IgD-negative memory B cell (primary cell): ENCODE results near the gene MGMT. TPM values are rescaled to one million over a fixed set of nuclear protein-coding genes. Genes with fewer than 3 reads are reported as not detected.

Experiments used
- H3K27ac Mint-ChIP-seq, 3 donors: one replicate each; pipeline ENCODE4 v1.8.0; 2020 to 2022; ENCODE audit warnings: mild to moderate bottlenecking in 3 of 3, mixed read lengths in 3 of 3, moderate library complexity in 1 of 3
- H3K27me3 Mint-ChIP-seq: one replicate; pipeline ENCODE4 v1.8.0; 2021; ENCODE audit warnings: mixed read lengths
- H3K36me3 Mint-ChIP-seq: one replicate; pipeline ENCODE4 v1.8.0; 2020; ENCODE audit warnings: mild to moderate bottlenecking, mixed read lengths
- H3K4me1 Mint-ChIP-seq, 3 donors: one replicate each; pipeline ENCODE4 v1.8.0; 2020 to 2022; ENCODE audit warnings: mixed read lengths in 3 of 3, mild to moderate bottlenecking in 1 of 3
- H3K4me3 Mint-ChIP-seq, 4 donors: one replicate each; pipeline ENCODE4 v1.8.0; 2020 to 2022; ENCODE audit warnings: mild to moderate bottlenecking in 4 of 4, mixed read lengths in 4 of 4, moderate library complexity in 3 of 4
- H3K9me3 Mint-ChIP-seq, 3 donors: one replicate each; pipeline ENCODE4 v1.8.0; 2020 to 2021; ENCODE audit warnings: mixed read lengths in 3 of 3, mild to moderate bottlenecking in 1 of 3
- polyA plus RNA-seq: library from polyadenylated mRNA; unstranded; fragments of 300-500 nt; fragmentation: Illumina TruSeq; gene quantifications from one replicate; pipeline ENCODE4 v1.2.3, GENCODE V29; 2021

The MGMT gene
- polyA plus RNA-seq, 1 donor from 2014 or later: 35.1 TPM

DNA sequence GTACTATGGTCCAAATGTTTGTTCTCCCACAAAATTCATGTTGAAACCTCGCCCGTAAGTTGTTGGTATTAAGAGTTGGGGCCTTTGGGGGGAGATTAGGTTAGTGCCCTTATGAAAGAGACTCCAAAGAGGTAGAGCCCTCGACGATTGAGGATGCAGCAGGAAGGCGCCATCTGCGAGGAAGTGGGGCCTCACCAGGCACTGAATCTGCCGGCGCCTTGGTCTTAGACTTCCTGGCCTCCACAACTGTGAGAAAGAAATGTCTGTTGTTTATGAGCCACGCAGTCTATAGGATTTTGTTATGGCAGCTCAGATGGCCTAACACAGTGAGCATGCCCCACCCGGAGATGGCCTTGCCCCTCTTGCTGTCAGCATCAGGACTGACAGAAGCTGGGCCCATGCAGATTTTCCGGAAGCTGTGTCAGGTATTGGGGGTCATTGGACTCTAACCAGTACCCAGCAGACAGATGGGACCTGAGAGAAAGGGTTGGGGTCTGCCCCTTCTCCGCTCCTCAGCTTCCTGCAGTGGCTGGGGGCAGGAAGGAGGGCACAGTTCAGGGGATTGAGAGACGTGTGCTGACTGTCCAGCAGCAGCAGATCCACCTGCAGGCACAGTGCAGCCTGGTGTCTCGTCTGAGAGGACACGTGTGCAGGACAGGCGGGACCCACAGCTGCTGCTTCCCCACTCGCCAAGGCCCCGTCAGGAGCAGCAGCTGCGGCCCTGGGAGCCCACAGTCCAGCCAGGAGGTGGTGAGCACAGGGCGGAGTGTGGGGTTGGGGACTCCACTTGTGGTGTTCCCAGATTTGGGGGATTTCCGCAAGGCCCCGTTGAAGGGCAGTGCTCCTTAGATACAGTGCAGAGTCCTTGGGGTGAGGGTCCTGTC is 47.8 kb downstream of the MGMT start:
- no peak overlapping the region for H3K27ac Mint-ChIP-seq
- H3K27me3 Mint-ChIP-seq: no peaks in the 10 kb centered on the region
- no peaks in the 10 kb centered on the region for H3K9me3 Mint-ChIP-seq
- H3K36me3 Mint-ChIP-seq: peaks cover 4% of the 10 kb centered on the region
- H3K4me1 Mint-ChIP-seq: peaks cover 7 to 17% (median 14%) of the 10 kb centered on the region in 3 donors
- H3K4me3 Mint-ChIP-seq: no peak overlapping the region

DNA sequence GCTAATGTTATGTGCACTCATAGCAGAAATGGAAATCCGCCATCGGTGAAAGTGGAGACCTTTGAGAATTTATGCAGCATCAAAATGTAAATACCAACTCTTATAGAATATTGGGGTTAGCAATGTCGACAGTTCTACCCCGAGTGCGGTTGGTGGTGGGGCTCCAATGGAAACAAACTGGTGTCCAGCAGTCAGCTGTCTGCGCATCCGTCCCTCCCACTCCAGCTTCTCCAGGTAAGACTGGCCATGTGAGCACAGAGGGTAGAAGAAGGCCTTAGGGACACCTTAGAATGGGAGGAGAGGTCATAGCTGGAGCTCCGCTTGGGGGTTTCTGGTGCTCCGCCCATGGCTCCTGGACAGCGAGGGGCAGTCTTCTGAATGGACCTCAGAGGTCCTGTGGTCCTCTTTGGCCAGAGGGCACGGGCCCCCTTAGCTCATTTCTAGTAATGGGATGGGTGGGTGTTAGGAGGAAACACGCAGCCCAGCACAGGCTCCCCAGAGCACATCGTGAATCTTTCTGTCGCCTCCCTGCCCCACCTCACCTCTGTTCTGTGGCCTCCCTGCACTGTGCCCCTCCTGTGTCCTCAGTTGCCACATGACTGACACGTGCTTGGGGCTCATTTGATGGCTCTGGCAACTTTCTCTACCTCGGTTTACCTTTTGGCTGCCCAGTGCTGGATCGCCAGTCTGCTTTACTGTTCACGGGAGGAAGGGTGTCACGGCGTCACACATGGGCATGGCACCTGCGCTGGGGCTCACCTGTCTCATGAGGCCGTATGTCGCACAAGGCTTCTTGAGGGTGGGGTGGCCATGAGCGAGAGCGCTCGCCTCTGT is 50.0 kb downstream of the MGMT start:
- no peak overlapping the region for H3K27ac Mint-ChIP-seq
- H3K4me3 Mint-ChIP-seq: no peak overlapping the region
- no peaks in the 10 kb centered on the region for H3K9me3 Mint-ChIP-seq
- H3K27me3 Mint-ChIP-seq: no peaks in the 10 kb centered on the region
- no peaks in the 10 kb centered on the region for H3K36me3 Mint-ChIP-seq
- peaks cover 7 to 14% (median 9%) of the 10 kb centered on the region in 3 donors for H3K4me1 Mint-ChIP-seq

DNA sequence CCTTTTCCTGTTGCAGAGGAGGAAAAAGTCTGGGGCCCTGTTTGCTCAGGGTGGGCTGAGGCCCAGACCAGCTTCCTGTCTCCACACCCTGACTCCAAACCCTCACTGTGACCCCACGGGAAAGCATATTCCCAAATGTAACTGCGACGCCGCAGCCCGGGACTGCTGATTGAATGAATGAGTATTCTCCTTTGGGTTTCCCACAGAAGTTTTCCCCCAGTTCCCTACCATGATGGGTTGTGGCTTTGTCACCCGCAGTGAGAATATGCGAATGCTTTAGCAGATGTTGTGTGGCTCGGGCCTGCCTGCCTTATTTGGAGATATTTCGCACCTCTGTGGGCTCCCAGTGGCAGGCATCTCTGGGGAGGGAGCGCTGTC is 50.6 kb downstream of the MGMT start:
- Mint-ChIP-seq H3K27ac (peak overlapping the region in 1 of 3 donors; percentile 46), H3K4me3 (peak overlapping the region in 1 of 4 donors; percentile 17), H3K27me3 (no peaks in the 10 kb centered on the region), H3K4me1 (peaks cover 7 to 9% (median 9%) of the 10 kb centered on the region in 3 donors), H3K9me3 (no peaks in the 10 kb centered on the region), H3K36me3 (no peaks in the 10 kb centered on the region)

DNA sequence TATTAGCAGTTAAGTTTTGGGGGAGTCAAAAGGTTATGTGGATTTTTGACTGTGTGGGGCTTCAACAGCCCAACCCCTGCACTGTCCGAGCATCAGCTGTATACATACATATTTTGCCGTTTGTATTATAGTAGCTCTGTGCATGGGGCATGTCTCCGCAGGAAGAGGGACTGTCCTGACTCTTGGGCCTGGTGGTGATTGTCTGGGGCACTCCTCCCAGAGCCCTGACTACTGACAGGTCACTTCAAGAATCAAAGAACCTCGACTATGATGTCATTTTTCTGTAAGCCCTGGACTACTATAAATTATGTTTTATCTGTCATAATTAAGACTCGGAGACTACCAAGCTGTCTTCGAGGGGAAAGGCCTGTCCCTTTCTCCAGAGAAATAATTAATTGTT is 51.8 kb downstream of the MGMT start:
- Mint-ChIP-seq H3K27ac (peak overlapping the region in 1 of 3 donors; percentile 47), H3K27me3 (no peaks in the 10 kb centered on the region), H3K9me3 (no peaks in the 10 kb centered on the region), H3K36me3 (no peaks in the 10 kb centered on the region), H3K4me1 (peaks cover 3 to 9% (median 8%) of the 10 kb centered on the region in 3 donors), H3K4me3 (no peak overlapping the region)

DNA sequence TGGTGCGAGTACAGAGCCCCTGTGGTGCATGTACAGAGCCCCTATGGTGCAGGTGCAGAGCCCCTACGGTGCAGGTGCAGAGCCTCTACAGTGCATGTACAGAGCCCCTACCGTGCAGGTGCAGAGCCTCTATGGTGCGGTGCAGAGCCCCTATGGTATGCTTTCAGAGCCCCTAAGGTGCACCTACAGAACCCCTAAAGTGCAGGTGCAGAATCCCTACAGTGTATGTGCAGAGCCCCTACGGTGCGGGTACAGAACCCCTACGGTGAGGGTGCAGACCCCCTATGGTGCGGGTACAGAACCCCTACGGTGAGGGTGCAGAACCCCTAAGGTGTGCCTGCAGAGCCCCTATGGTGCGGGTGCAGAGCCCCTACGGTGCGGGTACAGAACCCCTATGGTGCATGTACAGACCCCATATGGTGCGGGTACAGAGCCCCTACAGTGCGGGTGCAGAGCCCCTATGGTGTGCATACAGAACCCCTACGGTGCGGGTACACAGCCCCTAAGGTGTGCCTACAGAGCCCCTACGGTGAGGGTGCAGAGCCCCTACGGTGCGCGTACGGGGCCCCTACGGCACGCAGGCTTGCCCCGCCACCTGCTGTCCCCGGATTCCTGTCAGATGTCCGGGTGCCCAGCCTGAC is 53.5 kb downstream of the MGMT start:
- peaks cover 3 to 9% (median 8%) of the 10 kb centered on the region in 3 donors for H3K4me1 Mint-ChIP-seq
- H3K27ac Mint-ChIP-seq: no peak overlapping the region
- no peak overlapping the region for H3K4me3 Mint-ChIP-seq
- no peaks in the 10 kb centered on the region for H3K9me3 Mint-ChIP-seq
- no peaks in the 10 kb centered on the region for H3K36me3 Mint-ChIP-seq
- H3K27me3 Mint-ChIP-seq: no peaks in the 10 kb centered on the region

DNA sequence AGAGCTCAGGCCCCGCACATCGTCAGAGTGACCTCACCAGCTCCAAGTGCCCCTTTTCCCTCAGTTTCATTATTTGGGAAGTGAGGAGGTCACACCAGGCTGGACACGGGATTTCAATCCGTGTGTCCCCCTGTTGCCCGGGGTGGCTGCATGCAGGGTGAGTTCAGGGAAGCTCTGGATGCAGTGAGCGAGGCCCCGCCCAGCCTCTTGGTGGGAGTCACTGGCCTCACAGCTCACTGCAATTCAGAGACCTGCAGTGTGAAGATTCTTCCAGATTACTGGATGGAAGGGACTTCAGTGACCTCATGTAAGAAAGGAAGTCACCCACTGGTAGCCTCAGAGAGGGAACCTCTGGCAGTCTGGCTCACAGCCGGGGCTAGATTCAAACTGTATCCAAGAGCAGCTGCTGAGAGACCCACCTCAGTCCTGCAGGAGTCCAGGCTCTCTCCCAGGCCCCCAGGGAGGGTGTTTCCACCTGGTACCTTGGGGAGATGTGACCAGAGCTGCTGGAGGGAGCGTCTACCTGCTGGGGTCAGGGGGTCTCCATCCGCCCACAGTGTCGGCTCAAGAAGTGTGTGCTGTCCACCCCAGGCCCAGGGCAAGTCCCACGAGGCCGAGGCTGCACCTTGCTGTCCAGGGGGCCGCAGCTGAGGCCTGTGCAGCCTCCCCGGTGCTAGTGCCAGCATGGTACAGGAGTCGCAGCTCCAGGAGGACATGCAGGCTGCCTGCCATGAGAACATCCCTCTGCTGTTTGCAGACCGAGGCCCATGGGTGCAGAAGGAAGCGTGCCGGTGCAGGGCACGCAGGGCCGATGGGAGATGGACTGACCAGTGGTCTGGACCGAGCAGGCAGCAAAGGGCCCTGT is 54.4 kb downstream of the MGMT start:
- Mint-ChIP-seq H3K27ac (no peak overlapping the region), H3K4me1 (peaks cover 0 to 5% (median 5%) of the 10 kb centered on the region in 3 donors), H3K36me3 (no peaks in the 10 kb centered on the region), H3K4me3 (no peak overlapping the region), H3K27me3 (no peaks in the 10 kb centered on the region), H3K9me3 (no peaks in the 10 kb centered on the region)

DNA sequence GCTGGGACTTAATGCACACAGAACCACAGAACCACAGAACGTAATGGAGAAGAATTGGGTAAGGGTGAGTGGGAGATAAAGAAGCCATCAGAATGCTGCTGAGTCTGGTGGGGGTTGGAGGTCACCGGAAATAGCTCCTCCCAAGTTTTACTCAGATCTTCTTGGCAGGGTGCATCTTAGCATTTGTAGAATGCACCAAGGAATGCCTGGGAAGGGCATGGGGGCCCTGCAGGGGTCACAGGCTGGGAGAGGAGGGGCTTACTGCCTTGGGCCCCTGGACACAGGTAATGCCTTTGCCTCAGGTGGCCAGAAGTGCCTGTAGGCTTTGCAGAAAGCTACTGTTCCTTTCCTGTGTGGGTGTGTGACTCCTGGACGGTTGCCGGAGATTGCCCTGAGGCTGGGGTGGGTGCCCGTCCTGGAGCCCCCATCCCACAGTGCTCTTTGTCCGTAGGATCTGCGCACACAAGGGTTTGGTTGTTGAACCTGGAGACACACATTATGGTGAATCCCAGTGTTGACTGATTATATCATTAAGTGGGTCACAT is 55.1 kb downstream of the MGMT start:
- peaks cover 0 to 5% (median 0%) of the 10 kb centered on the region in 3 donors for H3K4me1 Mint-ChIP-seq
- no peak overlapping the region for H3K4me3 Mint-ChIP-seq

DNA sequence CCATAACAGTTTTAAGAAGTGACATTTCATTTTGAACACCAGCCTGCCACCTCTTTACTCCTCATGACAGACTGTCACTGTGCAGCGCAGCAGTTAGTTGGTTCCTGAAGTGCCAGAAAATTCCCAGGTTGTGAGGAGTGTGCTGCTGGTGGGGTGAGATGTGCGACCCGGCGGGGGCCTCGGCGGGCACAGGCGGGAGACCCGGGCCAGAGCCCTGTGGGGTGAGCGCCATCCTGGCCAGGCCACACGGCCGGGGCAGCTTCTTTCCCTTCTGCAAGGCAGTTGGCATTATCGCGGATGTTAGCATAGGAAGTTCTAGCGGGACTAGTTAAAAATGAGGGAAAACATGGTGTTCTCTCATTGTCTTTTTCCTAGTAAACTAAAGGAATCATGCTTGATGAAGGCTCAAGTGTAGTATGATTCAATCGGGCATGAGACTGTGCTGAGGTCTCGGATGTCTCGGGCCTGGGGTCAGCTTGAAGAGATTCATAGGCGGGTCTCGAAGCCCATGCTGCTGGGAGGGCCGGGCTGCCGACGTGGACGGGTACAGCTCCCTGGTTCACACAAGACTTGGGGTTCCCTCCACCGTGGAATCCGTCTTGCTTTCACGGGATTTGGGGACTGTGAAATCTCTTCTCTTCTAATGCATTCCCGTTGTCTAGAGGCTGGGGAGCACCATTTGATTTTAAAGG is 56.1 kb downstream of the MGMT start:
- H3K4me1 Mint-ChIP-seq: peaks cover 0 to 2% (median 0%) of the 10 kb centered on the region in 3 donors
- no peaks in the 10 kb centered on the region for H3K27me3 Mint-ChIP-seq
- H3K36me3 Mint-ChIP-seq: peaks cover 4% of the 10 kb centered on the region
- no peak overlapping the region for H3K4me3 Mint-ChIP-seq
- H3K9me3 Mint-ChIP-seq: peaks cover 0 to 4% (median 0%) of the 10 kb centered on the region in 3 donors
- no peak overlapping the region for H3K27ac Mint-ChIP-seq

More for the DNA sequence above, 55.1 kb downstream of the MGMT start:
- Mint-ChIP-seq H3K27ac (no peak overlapping the region), H3K36me3 (peaks cover under 1% of the 10 kb centered on the region), H3K9me3 (no peaks in the 10 kb centered on the region), H3K27me3 (no peaks in the 10 kb centered on the region)

DNA sequence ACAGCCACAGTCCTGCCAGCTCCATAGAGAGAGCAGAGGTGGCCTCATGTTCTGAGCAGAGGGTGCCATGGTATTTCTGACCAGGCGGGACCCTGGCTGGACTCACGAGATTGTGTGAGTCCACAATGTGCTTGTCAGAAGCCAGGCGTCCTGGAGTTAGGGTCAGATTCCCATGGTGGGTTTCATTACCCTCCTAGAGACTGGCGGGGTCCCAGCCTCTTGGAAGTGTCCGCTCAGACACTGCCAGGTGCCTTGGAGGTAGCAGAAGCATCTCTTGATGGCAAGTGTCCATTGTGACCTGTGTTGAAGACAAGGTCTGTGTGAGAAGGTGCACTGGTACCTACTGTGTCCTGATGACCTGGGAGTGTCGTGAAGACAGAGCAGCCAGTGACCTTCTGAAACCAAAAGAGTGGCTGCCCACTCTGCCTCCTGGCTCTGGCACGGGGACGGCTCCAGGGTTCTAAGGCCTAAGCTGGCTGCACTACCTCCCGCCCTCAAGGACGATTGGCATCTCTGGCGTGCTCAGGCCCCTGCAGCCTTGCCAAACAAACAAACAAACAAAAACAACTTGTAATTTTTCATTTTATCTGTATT is 56.8 kb downstream of the MGMT start:
- H3K36me3 Mint-ChIP-seq: peaks cover 6% of the 10 kb centered on the region
- H3K4me1 Mint-ChIP-seq: peaks cover 0 to 4% (median 0%) of the 10 kb centered on the region in 3 donors
- H3K27me3 Mint-ChIP-seq: no peaks in the 10 kb centered on the region
- H3K9me3 Mint-ChIP-seq: peaks cover 0 to 6% (median 3%) of the 10 kb centered on the region in 3 donors
- H3K27ac Mint-ChIP-seq: no peak overlapping the region
- no peak overlapping the region for H3K4me3 Mint-ChIP-seq

DNA sequence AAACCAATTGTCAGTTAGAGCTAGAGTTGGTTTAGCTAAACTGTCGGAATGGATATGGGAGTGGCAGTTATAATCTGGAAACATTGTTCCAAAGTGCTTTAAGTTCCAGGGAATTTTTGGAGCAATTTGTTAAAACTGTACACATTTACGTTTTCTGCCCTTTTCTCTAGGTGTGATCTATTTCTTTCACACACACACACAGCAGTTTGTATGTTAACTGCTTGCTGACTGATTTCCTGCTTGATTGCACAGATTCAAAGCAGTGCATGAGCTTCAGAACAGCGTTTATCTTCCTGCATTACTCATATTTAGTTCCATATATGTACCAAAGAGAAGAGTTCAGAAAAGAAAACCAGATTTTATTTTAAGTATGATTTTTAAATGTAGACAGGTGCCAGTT is 57.9 kb downstream of the MGMT start:
- Mint-ChIP-seq H3K4me1 (peaks cover 0 to 4% (median 0%) of the 10 kb centered on the region in 3 donors), H3K27me3 (no peaks in the 10 kb centered on the region), H3K4me3 (no peak overlapping the region), H3K27ac (no peak overlapping the region), H3K9me3 (peaks cover 0 to 6% (median 4%) of the 10 kb centered on the region in 3 donors), H3K36me3 (peaks cover 9% of the 10 kb centered on the region)

DNA sequence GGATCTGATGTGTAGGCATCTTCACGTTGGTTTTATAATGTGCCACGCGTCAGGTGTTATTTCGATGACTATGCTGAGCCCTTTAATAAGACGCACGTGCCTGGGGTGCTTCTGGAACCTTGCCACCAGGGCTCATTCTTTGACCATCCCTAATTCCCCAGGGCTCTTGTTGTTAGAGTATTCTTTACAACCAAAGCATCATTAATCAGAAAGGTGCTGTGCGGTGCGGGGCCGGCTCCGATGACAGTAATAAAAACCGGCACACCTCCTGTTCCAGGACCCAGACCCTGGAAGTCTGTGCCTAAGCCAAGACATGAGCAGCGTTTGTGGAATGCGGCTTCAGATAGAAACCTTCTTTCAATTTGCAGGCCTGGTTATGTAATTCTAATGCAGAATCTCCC is 58.4 kb downstream of the MGMT start:
- Mint-ChIP-seq H3K4me3 (peak overlapping the region in 1 of 4 donors; percentile 73), H3K36me3 (peaks cover 9% of the 10 kb centered on the region), H3K27me3 (no peaks in the 10 kb centered on the region), H3K4me1 (peaks cover 0 to 5% (median 0%) of the 10 kb centered on the region in 3 donors), H3K9me3 (peaks cover 0 to 6% (median 4%) of the 10 kb centered on the region in 3 donors), H3K27ac (no peak overlapping the region)

DNA sequence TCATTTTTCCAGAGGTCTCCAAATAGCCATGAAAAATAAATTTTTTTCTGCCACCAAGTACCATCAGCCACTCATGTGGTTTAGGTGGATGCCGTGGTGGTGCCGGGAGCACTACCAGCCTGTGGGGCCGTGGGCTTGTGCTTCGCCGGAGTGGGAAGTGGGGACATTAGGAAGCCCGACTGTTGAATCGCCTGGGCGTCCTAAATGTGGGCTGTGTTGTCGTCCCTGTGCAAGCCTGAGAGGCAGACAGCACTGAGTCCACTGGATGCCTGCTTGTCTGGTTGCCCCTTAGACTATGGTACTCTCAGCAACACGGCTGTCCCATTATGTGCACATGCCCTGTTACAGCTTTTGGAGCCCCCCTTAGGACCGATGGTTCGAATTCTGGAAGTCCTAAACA is 59.9 kb downstream of the MGMT start:
- H3K27me3 Mint-ChIP-seq: no peaks in the 10 kb centered on the region
- H3K4me3 Mint-ChIP-seq: no peak overlapping the region
- H3K27ac Mint-ChIP-seq: no peak overlapping the region
- peaks cover 0 to 11% (median 3%) of the 10 kb centered on the region in 3 donors for H3K4me1 Mint-ChIP-seq
- H3K9me3 Mint-ChIP-seq: peaks cover 0 to 6% (median 4%) of the 10 kb centered on the region in 3 donors
- peaks cover 11% of the 10 kb centered on the region for H3K36me3 Mint-ChIP-seq

DNA sequence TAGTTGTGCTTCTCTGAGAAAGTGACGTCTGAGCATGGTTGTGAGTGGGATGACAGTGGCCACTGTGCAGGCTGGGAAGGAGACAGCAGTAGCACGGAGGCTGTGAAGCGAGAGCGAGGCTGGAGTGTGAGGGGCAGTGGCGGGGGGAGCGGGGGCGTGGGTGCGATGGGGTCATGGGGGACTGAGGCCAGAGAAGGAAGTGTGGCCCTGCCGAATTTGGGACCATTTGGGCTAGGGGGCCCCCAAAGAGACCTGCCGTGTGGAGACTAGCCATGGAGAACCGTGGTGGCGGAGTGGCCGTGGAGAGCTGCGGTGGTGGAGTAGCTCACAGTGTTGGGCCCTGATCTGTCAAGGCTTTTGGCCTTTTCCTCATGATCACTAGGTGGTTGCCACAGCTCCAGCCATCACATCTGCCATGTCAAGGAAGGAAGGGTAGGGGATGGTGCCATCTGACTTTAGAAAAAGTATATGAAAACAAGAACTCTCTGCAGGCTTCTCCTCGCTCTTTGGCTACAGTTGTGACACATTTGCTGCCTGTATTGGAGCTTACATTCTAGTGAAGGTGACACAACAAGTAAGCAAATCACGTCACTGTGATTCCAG is 61.4 kb downstream of the MGMT start:
- H3K4me1 Mint-ChIP-seq: peaks cover 5 to 20% (median 8%) of the 10 kb centered on the region in 3 donors
- peaks cover 0 to 6% (median 4%) of the 10 kb centered on the region in 3 donors for H3K9me3 Mint-ChIP-seq
- H3K27me3 Mint-ChIP-seq: no peaks in the 10 kb centered on the region
- H3K36me3 Mint-ChIP-seq: peaks cover 11% of the 10 kb centered on the region
- H3K27ac Mint-ChIP-seq: no peak overlapping the region
- H3K4me3 Mint-ChIP-seq: no peak overlapping the region
